HEK293 (cell line): ENCODE measurements around the gene EXOC3.
"Not testable (repeated sequence)": the region's sequence is repeated elsewhere in the genome, so short reads cannot be mapped to it uniquely, and the experiment has no call there.

Experiments used
- GLIS1 ChIP-seq: fragments of 450-650 bp; formaldehyde crosslinking; IDR thresholded peaks from 2 replicates; pipeline ENCODE4 v1.5.1; 2016; ENCODE audit warnings: missing biosample characterization, missing genetic modification characterization
- PBX3 ChIP-seq: sonication (generic); formaldehyde crosslinking; IDR thresholded peaks from 2 replicates; pipeline ENCODE4 v1.8.1; 2022; ENCODE audit warnings: mild to moderate bottlenecking, moderate library complexity, missing genetic modification reagents
- YY1 ChIP-seq: fragments of 450-650 bp; formaldehyde crosslinking; IDR thresholded peaks from 2 replicates; pipeline ENCODE4 v1.5.1; 2018; ENCODE audit warnings: missing biosample characterization, missing genetic modification characterization
- YY2 ChIP-seq: fragments of 450-650 bp; formaldehyde crosslinking; IDR thresholded peaks from 2 replicates; pipeline ENCODE4 v1.5.1; 2016; ENCODE audit warnings: missing biosample characterization, missing genetic modification characterization
- ZBTB21 ChIP-seq: fragments of 450-650 bp; formaldehyde crosslinking; IDR thresholded peaks from 2 replicates; pipeline ENCODE4 v1.5.1; 2017; ENCODE audit warnings: missing biosample characterization, missing genetic modification characterization
- ZFP3 ChIP-seq: fragments of 450-650 bp; formaldehyde crosslinking; IDR thresholded peaks from 2 replicates; pipeline ENCODE4 v1.5.1; 2016; ENCODE audit warnings: low read depth, missing biosample characterization, missing genetic modification characterization
- ZNF24 ChIP-seq: fragments of 450-650 bp; formaldehyde crosslinking; IDR thresholded peaks from 2 replicates; pipeline ENCODE4 v1.5.1; 2016; ENCODE audit warnings: missing biosample characterization, missing genetic modification characterization
- ZNF449 ChIP-seq: fragments of 450-650 bp; formaldehyde crosslinking; IDR thresholded peaks from 2 replicates; pipeline ENCODE4 v1.5.1; 2017; ENCODE audit warnings: missing biosample characterization, mild to moderate bottlenecking, missing genetic modification characterization, moderate library complexity
- ZNF473 ChIP-seq: fragments of 450-650 bp; formaldehyde crosslinking; IDR thresholded peaks from 2 replicates; pipeline ENCODE4 v1.5.1; 2017; ENCODE audit warnings: missing biosample characterization, missing genetic modification characterization
- ZNF76 ChIP-seq: fragments of 450-650 bp; formaldehyde crosslinking; IDR thresholded peaks from 2 replicates; pipeline ENCODE4; 2016; ENCODE audit warnings: low read depth, missing biosample characterization, missing genetic modification characterization, borderline replicate concordance
- ZNF777 ChIP-seq: fragments of 450-650 bp; formaldehyde crosslinking; IDR thresholded peaks from 2 replicates; pipeline ENCODE4 v1.5.1; 2017; ENCODE audit warnings: missing biosample characterization, missing genetic modification characterization, borderline replicate concordance
- TF ChIP-seq, protein P1 (sequence below): fragments of 450-650 bp; formaldehyde crosslinking; IDR thresholded peaks from 2 replicates; pipeline ENCODE4 v1.5.1; 2016; ENCODE audit warnings: missing biosample characterization, missing genetic modification characterization

GRCh38 chr5:402219-402614 lies 40.8 kb upstream of the EXOC3 start:
- not testable (repeated sequence) for TF ChIP-seq ZNF24 (tag by site-specific recombination); YY2 (tag by site-specific recombination); ZNF473 (tag by site-specific recombination); ZFP3 (tag by site-specific recombination); ZNF76 (tag by site-specific recombination); YY1 (tag by site-specific recombination); GLIS1 (tag by site-specific recombination); ZNF449; ZNF777 (tag by site-specific recombination); ZBTB21 (tag by site-specific recombination); PBX3 (CRISPR knock-in tag)
- TF ChIP-seq, protein P1, sequence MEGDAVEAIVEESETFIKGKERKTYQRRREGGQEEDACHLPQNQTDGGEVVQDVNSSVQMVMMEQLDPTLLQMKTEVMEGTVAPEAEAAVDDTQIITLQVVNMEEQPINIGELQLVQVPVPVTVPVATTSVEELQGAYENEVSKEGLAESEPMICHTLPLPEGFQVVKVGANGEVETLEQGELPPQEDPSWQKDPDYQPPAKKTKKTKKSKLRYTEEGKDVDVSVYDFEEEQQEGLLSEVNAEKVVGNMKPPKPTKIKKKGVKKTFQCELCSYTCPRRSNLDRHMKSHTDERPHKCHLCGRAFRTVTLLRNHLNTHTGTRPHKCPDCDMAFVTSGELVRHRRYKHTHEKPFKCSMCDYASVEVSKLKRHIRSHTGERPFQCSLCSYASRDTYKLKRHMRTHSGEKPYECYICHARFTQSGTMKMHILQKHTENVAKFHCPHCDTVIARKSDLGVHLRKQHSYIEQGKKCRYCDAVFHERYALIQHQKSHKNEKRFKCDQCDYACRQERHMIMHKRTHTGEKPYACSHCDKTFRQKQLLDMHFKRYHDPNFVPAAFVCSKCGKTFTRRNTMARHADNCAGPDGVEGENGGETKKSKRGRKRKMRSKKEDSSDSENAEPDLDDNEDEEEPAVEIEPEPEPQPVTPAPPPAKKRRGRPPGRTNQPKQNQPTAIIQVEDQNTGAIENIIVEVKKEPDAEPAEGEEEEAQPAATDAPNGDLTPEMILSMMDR (tag by site-specific recombination): not testable (repeated sequence)
